ENCODE data around the gene CXADR.

CXADR gene

DNA sequence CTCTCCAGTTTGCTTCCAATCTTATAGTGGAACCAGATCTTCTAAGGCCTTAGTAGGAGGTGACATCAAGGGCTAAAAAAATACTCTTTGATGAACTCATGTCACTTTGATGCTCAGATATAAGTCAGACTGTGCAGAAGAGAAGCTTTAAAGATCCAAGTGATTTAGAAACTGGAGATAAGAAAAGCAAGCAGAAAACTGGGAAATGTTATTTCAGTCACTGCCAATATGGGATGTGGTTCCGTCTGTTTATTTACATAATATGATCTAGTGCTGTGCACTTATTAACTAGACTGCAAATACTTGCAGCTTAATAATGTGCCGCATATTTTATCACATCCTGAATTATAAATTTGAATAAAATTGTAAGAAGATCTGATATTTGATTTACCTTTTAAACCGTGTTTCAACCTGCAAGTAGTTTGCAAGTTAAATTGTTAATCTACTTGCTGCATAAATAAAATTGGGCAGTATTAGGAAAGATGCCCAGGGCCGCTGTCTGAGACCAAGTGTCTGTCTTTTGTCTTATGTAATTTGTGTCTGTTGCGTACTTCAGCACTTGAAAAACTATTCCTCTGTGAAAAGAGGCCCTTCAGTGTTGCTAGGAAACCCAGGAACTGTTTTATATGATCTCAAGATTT lies 29.6 kb downstream of the CXADR start:
- WGBS: 89% methylated on average over 3 of the region's 5 CpGs
- no peak overlapping the region for H3K9ac ChIP-seq (ENCODE audit: low read depth, low read length)
- H3K27me3 ChIP-seq (ENCODE audit: insufficient read depth, low read length): no peaks in the 10 kb centered on the region
- H3K9me3 ChIP-seq (ENCODE audit: insufficient read depth, low read depth, low read length): no peaks in the 10 kb centered on the region
- H3K4me3 ChIP-seq (ENCODE audit: low read length): no peak overlapping the region
- H3K36me3 ChIP-seq (ENCODE audit: insufficient read depth, low read length): peaks cover 26% of the 10 kb centered on the region
- peaks cover 30% of the 10 kb centered on the region for H3K4me1 ChIP-seq (ENCODE audit: insufficient read depth, low read length)
- no peak overlapping the region for H3K27ac ChIP-seq (ENCODE audit: low read depth, low read length)

- Histone ChIP-seq H3K27ac (ENCODE audit: low read depth, low read length) (no peak overlapping the region), H3K4me1 (ENCODE audit: insufficient read depth, low read length) (peaks cover 26% of the 10 kb centered on the region), H3K36me3 (ENCODE audit: insufficient read depth, low read length) (peaks cover 37% of the 10 kb centered on the region), H3K9me3 (ENCODE audit: insufficient read depth, low read depth, low read length) (no peaks in the 10 kb centered on the region), H3K9ac (ENCODE audit: low read depth, low read length) (no peak overlapping the region), H3K27me3 (ENCODE audit: insufficient read depth, low read length) (no peaks in the 10 kb centered on the region), H3K4me3 (ENCODE audit: low read length) (no peak overlapping the region)
- WGBS: 92% methylated on average over 1 of the region's 1 CpG
These were observed 32.2 kb downstream of the CXADR start for GRCh38 chr21:17545007-17545406.

- Histone ChIP-seq H3K27me3 (ENCODE audit: insufficient read depth, low read length) (no peaks in the 10 kb centered on the region), H3K9me3 (ENCODE audit: insufficient read depth, low read depth, low read length) (no peaks in the 10 kb centered on the region), H3K4me1 (ENCODE audit: insufficient read depth, low read length) (peaks cover 10% of the 10 kb centered on the region; the same call in 1 of the 2 replicates), H3K36me3 (ENCODE audit: insufficient read depth, low read length) (peaks cover 69% of the 10 kb centered on the region), H3K4me3 (ENCODE audit: low read length) (no peak overlapping the region), H3K9ac (ENCODE audit: low read depth, low read length) (no peak overlapping the region), H3K27ac (ENCODE audit: low read depth, low read length) (no peak overlapping the region)
- 90% methylated on average over 7 of the region's 7 CpGs for WGBS
These were observed 35.4 kb downstream of the CXADR start for GRCh38 chr21:17548262-17548661.

DNA sequence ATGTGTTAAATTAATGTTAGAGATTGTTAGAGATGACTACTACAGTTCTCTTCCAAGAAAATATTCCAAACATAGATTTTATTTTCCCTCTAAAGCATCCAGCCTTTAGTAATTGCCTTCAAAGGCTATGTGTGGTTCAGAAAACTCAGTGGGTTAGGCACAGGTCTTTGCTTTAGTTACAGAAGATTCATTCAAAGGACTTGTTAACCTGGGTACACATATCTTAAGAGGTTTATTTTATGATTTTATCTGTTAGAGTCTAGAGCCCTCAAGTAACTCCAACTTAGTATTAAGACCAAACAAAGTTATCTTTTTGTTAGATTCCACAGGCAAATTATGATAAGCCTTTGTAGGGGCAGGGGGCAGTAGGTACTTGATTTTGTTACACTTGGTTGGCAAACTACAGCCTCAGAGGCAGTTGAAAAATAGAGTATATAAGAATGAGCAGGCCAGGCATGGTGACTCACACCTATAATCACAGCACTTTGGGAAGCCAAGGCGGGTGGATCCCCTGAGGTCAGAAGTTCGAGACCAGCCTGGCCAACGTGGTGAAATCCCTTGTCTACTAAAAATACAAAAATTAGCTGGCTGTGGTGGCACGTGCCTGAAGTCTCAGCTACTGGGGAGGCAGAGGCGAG lies 37.9 kb downstream of the CXADR start:
- Histone ChIP-seq H3K4me1 (ENCODE audit: insufficient read depth, low read length) (no peaks in the 10 kb centered on the region), H3K27me3 (ENCODE audit: insufficient read depth, low read length) (no peaks in the 10 kb centered on the region), H3K36me3 (ENCODE audit: insufficient read depth, low read length) (peaks cover 91% of the 10 kb centered on the region), H3K4me3 (ENCODE audit: low read length) (no peak overlapping the region), H3K27ac (ENCODE audit: low read depth, low read length) (no peak overlapping the region), H3K9ac (ENCODE audit: low read depth, low read length) (no peak overlapping the region), H3K9me3 (ENCODE audit: insufficient read depth, low read depth, low read length) (no peaks in the 10 kb centered on the region)
- WGBS: 97% methylated on average over 5 of the region's 5 CpGs

GRCh38 chr21:17552410-17552809 lies 39.6 kb downstream of the CXADR start:
- no peaks in the 10 kb centered on the region for H3K9me3 ChIP-seq (ENCODE audit: insufficient read depth, low read depth, low read length)
- H3K9ac ChIP-seq (ENCODE audit: low read depth, low read length): no peak overlapping the region
- H3K27me3 ChIP-seq (ENCODE audit: insufficient read depth, low read length): no peaks in the 10 kb centered on the region
- H3K4me1 ChIP-seq (ENCODE audit: insufficient read depth, low read length): no peaks in the 10 kb centered on the region
- H3K27ac ChIP-seq (ENCODE audit: low read depth, low read length): no peak overlapping the region
- peaks cover 96% of the 10 kb centered on the region for H3K36me3 ChIP-seq (ENCODE audit: insufficient read depth, low read length)
- H3K4me3 ChIP-seq (ENCODE audit: low read length): no peak overlapping the region

GRCh38 chr21:17554120-17554519 lies 41.3 kb downstream of the CXADR start:
- Histone ChIP-seq H3K36me3 (ENCODE audit: insufficient read depth, low read length) (peaks cover 96% of the 10 kb centered on the region), H3K9ac (ENCODE audit: low read depth, low read length) (no peak overlapping the region), H3K4me1 (ENCODE audit: insufficient read depth, low read length) (no peaks in the 10 kb centered on the region), H3K27ac (ENCODE audit: low read depth, low read length) (no peak overlapping the region), H3K4me3 (ENCODE audit: low read length) (no peak overlapping the region), H3K27me3 (ENCODE audit: insufficient read depth, low read length) (no peaks in the 10 kb centered on the region), H3K9me3 (ENCODE audit: insufficient read depth, low read depth, low read length) (no peaks in the 10 kb centered on the region)
- WGBS: 81% methylated on average over 2 of the region's 2 CpGs

- Histone ChIP-seq H3K4me3 (ENCODE audit: low read length) (no peak overlapping the region), H3K9me3 (ENCODE audit: insufficient read depth, low read depth, low read length) (no peaks in the 10 kb centered on the region), H3K27ac (ENCODE audit: low read depth, low read length) (no peak overlapping the region), H3K36me3 (ENCODE audit: insufficient read depth, low read length) (peaks cover 96% of the 10 kb centered on the region), H3K9ac (ENCODE audit: low read depth, low read length) (no peak overlapping the region), H3K4me1 (ENCODE audit: insufficient read depth, low read length) (no peaks in the 10 kb centered on the region), H3K27me3 (ENCODE audit: insufficient read depth, low read length) (no peaks in the 10 kb centered on the region)
- 90% methylated on average over 5 of the region's 6 CpGs for WGBS
These were observed 42.0 kb downstream of the CXADR start for GRCh38 chr21:17554679-17555465.

GRCh38 chr21:17560377-17561025 lies 47.7 kb downstream of the CXADR start:
- no peak overlapping the region for H3K4me3 ChIP-seq (ENCODE audit: low read length)
- no peaks in the 10 kb centered on the region for H3K4me1 ChIP-seq (ENCODE audit: insufficient read depth, low read length)
- H3K9ac ChIP-seq (ENCODE audit: low read depth, low read length): no peak overlapping the region
- H3K9me3 ChIP-seq (ENCODE audit: insufficient read depth, low read depth, low read length): no peaks in the 10 kb centered on the region
- WGBS: over 99% methylated on average over 5 of the region's 5 CpGs
- no peak overlapping the region for H3K27ac ChIP-seq (ENCODE audit: low read depth, low read length)
- H3K27me3 ChIP-seq (ENCODE audit: insufficient read depth, low read length): no peaks in the 10 kb centered on the region
- peaks cover 95% of the 10 kb centered on the region for H3K36me3 ChIP-seq (ENCODE audit: insufficient read depth, low read length)

- Histone ChIP-seq H3K9me3 (ENCODE audit: insufficient read depth, low read depth, low read length) (no peaks in the 10 kb centered on the region), H3K27me3 (ENCODE audit: insufficient read depth, low read length) (no peaks in the 10 kb centered on the region), H3K36me3 (ENCODE audit: insufficient read depth, low read length) (peaks cover 44% of the 10 kb centered on the region), H3K4me1 (ENCODE audit: insufficient read depth, low read length) (no peaks in the 10 kb centered on the region), H3K27ac (ENCODE audit: low read depth, low read length) (no peak overlapping the region), H3K9ac (ENCODE audit: low read depth, low read length) (no peak overlapping the region), H3K4me3 (ENCODE audit: low read length) (no peak overlapping the region)
- WGBS: 97% methylated on average over 9 of the region's 9 CpGs
These were observed 57.9 kb downstream of the CXADR start for GRCh38 chr21:17570786-17571185.

- no peak overlapping the region for H3K27ac ChIP-seq (ENCODE audit: low read depth, low read length)
These were observed 59.6 kb downstream of the CXADR start for GRCh38 chr21:17572431-17572830.

GRCh38 chr21:17575076-17575475 lies 62.2 kb downstream of the CXADR start:
- Histone ChIP-seq H3K27ac (ENCODE audit: low read depth, low read length) (no peak overlapping the region), H3K4me1 (ENCODE audit: insufficient read depth, low read length) (no peaks in the 10 kb centered on the region), H3K4me3 (ENCODE audit: low read length) (no peak overlapping the region), H3K36me3 (ENCODE audit: insufficient read depth, low read length) (peaks cover 29% of the 10 kb centered on the region), H3K9ac (ENCODE audit: low read depth, low read length) (no peak overlapping the region), H3K27me3 (ENCODE audit: insufficient read depth, low read length) (no peaks in the 10 kb centered on the region), H3K9me3 (ENCODE audit: insufficient read depth, low read depth, low read length) (no peaks in the 10 kb centered on the region)
- 97% methylated on average over 5 of the region's 5 CpGs for WGBS

More at GRCh38 chr21:17572431-17572830, 59.6 kb downstream of the CXADR start:
- Histone ChIP-seq H3K36me3 (ENCODE audit: insufficient read depth, low read length) (peaks cover 33% of the 10 kb centered on the region), H3K9me3 (ENCODE audit: insufficient read depth, low read depth, low read length) (no peaks in the 10 kb centered on the region), H3K9ac (ENCODE audit: low read depth, low read length) (no peak overlapping the region), H3K4me3 (ENCODE audit: low read length) (no peak overlapping the region), H3K4me1 (ENCODE audit: insufficient read depth, low read length) (no peaks in the 10 kb centered on the region), H3K27me3 (ENCODE audit: insufficient read depth, low read length) (no peaks in the 10 kb centered on the region)
- 87% methylated on average over 6 of the region's 6 CpGs for WGBS

Measured in HUES64 (cell line).